ENCODE data around the gene AKAP13.

Gene AKAP13

DNA sequence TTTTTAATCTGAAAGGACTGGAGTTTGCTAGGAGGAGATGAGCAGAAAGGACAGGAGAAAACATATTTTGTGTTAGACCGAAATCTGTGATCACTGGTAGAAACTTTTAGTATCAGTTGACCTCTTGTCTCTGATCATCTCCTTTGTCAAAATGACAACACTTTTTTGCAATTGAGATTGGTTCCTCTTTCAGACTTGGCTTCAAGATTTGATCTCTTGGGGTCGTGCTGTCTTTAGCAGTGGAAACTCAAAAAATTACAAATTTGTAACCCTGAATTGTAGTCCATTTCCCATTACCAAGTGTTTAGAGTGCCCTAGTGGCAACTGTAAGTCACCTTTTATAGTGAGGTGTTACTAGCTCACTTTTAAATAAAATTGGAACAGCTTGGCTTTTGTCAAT is 306.9 kb downstream of the AKAP13 start:
- DNase-seq: no peak

GRCh38 chr15:85688711-85689110 is 308.3 kb downstream of the AKAP13 start:
- DNase-seq: no peak

- DNase-seq: no peak
These were observed 309.3 kb downstream of the AKAP13 start for GRCh38 chr15:85689729-85690128.

DNA sequence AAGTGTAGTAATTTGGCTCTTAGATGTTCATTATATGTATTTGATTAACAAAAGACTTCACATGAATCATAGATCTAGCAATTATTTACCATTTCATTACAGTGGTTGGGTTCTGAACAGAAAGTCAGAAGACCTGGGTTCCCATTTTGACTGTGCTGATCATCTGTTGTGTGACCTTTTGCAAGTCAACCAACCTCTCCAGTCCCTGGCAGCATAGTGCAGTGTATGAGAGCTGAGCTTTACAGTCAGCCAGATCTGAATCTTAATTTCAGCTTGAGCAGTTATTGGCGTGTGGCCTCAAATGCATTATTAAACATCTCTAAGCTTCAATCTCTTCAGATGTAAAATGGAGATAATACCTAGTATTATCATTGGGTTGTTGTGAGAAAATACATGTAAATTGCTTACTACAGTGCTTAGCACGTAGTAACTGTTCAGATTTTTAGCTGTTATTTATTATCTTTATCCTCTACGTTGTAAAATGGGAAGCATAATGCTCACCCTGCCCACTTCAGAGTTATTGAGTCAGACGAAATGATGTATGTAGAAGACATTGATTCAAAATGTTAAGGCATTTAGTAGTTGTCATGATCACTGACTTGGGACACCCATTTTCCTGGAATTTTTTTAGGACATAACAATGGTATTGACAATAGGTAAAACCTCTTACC is 310.3 kb downstream of the AKAP13 start:
- no peak for DNase-seq

GRCh38 chr15:85691350-85692240 is 311.2 kb downstream of the AKAP13 start:
- no peak for DNase-seq

GRCh38 chr15:85692321-85692720 is 311.9 kb downstream of the AKAP13 start:
- DNase-seq: no peak

- DNase-seq: no peak
These were observed 312.5 kb downstream of the AKAP13 start for GRCh38 chr15:85692873-85693272.

DNA sequence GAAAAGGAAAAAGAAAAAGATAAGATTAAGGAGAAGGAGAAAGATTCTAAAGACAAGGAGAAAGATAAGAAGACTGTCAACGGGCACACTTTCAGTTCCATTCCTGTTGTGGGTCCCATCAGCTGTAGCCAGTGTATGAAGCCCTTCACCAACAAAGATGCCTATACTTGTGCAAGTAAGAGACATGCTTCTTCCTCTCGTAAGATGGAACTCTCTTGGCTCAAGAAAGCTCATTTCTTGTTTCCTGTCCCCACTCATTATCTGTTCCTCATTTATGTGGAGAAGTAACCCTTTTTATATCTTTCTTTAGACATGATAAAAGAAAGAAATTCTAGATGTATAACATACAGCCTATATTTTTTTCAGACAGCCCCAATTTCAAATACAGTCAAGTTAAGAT is 312.9 kb downstream of the AKAP13 start:
- no peak for DNase-seq

- no peak for DNase-seq
These were observed 313.7 kb downstream of the AKAP13 start for GRCh38 chr15:85694091-85694490.

GRCh38 chr15:85700767-85701166 is 320.4 kb downstream of the AKAP13 start:
- no peak for DNase-seq

DNA sequence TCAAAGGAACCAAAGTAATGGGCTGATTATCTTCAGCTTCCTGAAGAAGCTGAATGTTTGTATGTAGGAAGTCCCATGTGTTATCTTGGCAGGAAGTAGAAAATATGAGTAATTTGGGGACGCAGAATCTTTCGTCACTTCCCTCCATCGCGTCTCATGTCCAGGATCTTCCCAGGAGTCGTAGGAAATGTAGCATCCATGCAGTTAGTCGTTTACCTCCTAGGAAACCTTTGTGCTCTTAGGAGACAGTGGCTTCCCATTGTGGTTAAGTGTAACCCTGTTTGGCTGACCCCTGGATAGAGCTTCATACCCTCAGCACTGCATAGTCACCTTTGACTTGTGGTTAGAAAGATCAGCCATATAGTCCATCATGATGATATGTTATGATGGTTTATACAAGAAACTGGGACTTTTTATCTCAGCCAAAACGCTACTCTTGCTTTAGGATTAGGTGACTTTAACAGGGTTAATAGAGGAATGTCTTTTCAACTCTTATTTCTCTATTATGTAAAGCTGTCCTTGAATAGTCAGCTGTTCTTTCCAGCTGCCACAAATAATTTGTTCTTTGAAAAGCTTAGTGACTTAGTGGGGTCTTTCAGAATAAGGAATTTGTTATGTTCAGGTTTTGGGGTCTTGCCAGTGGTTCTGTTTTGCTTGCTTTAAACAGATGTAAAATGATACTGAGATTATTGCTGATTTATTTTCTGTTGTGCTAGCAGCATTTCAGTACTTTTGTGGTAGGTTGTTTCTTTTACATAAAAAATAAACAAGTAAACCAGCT is 322.1 kb downstream of the AKAP13 start:
- DNase-seq: peak; percentile 15

DNA sequence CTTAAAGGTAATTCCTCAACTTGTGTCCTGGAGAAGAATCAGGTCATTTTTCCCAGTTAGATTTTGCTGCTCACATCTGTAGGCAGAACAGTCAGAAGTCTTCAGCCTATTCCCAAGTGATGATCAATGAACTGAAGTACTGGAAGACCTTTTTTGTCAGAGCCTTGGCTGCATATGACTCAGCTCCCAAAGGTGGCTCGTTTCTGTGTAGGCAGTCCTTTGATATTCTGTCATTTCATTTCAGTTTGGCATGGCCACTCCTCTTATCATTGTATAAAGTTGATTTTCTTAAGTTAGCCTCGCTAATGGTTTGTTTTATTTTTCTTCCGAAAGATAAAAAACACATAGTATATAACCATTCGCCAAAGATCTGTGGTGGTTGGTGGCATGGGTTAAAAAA is 323.7 kb downstream of the AKAP13 start:
- DNase-seq: no peak

GRCh38 chr15:85704720-85705429 is 324.5 kb downstream of the AKAP13 start:
- no peak for DNase-seq

DNA sequence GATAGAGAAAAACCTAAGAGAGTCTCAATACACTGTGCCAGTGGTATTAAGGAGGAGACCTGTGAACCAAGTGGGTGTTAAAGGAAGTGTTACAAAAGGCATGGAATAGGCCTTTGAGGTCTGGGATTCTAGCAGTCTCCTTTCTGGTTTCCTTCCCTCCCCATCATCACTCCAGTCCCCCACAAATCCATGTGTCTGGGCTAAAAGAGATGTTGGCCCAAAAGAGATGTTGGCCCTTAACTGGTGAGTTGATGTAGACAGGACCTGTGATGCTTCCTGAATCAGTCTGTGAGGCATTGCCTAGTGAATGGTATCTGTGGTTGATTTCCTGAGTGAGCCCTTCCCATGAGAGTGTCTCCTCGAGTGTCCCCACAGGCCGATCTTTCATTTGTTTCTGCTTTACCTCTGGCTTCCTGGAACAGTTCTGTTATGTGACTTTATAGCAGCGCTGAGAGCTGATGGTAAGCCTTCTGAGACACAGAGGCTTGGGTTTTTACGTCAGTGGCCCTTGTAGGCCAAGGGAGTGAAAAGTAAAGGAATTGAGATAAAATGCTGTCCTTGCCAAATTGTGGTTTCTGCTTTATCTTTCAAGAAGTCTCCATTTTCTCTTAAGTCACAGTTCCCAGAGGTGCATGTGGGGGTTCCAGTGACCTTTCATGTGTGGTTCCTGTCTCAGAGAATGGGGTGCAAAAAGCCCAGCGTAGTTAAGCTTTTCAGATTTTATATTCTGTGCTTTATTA is 326.5 kb downstream of the AKAP13 start:
- no peak for DNase-seq

DNA sequence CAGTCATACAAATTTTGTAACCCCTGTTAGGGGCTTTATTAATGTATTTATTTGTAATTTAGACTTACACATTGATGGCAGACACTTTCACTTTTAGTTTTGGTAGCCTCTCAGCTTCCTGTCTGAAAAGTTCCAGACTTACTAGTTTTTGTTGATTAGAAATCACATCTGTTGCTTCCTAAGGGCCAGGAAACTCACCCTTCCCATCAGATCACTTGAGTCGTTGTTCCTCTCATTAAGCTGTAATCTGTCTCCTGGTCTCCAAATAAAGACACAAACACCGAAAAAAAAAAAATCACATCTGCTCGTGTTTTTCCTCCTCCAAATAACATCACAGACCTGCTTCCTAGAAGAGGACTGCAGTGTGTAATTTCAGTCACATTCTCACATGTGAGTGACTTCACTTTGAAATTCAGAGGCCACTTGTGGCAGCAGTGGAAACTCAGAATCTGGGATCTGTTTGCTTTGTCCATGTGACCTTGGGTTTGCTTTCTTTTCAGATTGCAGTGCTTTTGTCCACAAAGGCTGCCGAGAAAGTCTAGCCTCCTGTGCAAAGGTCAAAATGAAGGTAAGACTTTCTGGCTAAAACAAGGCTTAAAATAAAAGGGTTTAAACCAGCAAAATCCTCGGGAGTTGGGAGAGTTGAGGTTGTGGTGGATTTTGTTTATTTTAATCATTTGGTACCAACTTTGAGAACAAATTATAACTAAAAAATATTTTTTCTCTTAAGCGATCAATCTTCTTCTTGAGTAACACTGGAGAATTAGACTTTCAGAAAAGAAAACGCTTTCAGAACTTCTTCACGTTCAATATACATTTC is 327.3 kb downstream of the AKAP13 start:
- no peak for DNase-seq

- DNase-seq: no peak
These were observed 328.1 kb downstream of the AKAP13 start for GRCh38 chr15:85708402-85708941.

- no peak for DNase-seq
These were observed 328.8 kb downstream of the AKAP13 start for GRCh38 chr15:85709250-85709649.

DNA sequence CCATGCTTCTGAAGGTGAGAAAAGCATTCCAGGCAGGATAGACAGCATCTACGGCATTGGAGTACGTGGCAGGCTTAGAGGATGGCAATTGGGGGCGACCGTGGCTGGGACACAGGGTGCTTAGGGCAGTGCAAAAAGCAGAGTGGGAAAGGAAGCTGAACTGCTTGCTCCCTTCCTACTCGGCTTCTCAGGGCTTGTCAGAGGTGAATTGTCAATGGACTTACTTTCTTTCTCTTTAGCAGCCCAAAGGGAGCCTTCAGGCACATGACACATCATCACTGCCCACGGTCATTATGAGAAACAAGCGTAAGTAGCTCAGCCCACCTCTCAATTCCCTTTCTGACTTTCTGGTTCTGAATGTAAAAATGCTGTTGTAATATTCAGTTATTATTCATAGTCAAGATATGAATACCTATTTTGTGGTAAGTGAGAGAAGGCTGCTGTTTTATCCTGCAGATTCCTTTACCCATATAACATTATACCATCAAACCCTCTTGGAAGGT is 330.0 kb downstream of the AKAP13 start:
- no peak for DNase-seq

DNA sequence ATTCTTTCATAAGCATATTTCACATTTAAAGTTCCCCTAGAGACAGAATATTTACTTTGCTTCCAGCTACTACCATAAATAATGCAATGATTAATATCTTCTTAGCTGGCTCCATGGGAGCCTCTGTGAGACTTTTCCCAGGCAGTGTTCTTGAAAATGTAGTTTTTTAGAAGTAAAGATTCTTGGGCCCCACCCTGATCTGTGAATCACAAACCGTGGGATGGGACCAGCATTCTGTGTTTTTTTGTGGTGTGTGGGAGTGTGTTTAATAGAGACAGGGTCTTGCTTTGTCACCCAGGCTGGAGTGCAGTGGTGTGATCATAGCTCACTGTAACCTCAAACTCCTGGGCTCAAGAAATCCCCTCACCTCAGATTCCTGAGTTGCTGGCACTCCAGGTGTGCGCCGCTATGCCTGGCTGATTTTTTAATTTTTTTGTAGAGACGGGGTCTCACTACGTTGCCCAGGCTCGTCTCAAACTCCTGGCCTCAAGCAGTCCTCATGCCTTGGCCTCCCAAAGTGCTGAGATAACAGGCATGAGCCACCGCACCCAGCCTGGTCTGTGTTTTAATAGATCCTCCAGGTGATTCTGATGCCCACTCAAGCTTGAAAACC is 331.3 kb downstream of the AKAP13 start:
- DNase-seq: no peak

- DNase-seq: no peak
These were observed 335.9 kb downstream of the AKAP13 start for GRCh38 chr15:85716261-85716660.

Measured in HCEC 1CT (cell line).